HG02943 (cell line): ENCODE data around the gene SLC16A13.
A peak's percentile ranks its signal among the peaks of the same experiment; 100 is the strongest.
"Not testable (repeated sequence)": the region's sequence is repeated elsewhere in the genome, so short reads cannot be mapped to it uniquely, and the experiment has no call there.

Experiments
- ATAC-seq: cut with Tn5 transposase; IDR thresholded peaks from one replicate; pipeline ENCODE4 v1.9.1; 2021; ENCODE audit warnings: mild to moderate bottlenecking, low read depth, moderate library complexity; ENCODE audit not compliant: unreplicated experiment

Gene SLC16A13, protein sequence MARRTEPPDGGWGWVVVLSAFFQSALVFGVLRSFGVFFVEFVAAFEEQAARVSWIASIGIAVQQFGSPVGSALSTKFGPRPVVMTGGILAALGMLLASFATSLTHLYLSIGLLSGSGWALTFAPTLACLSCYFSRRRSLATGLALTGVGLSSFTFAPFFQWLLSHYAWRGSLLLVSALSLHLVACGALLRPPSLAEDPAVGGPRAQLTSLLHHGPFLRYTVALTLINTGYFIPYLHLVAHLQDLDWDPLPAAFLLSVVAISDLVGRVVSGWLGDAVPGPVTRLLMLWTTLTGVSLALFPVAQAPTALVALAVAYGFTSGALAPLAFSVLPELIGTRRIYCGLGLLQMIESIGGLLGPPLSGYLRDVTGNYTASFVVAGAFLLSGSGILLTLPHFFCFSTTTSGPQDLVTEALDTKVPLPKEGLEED

DNA sequence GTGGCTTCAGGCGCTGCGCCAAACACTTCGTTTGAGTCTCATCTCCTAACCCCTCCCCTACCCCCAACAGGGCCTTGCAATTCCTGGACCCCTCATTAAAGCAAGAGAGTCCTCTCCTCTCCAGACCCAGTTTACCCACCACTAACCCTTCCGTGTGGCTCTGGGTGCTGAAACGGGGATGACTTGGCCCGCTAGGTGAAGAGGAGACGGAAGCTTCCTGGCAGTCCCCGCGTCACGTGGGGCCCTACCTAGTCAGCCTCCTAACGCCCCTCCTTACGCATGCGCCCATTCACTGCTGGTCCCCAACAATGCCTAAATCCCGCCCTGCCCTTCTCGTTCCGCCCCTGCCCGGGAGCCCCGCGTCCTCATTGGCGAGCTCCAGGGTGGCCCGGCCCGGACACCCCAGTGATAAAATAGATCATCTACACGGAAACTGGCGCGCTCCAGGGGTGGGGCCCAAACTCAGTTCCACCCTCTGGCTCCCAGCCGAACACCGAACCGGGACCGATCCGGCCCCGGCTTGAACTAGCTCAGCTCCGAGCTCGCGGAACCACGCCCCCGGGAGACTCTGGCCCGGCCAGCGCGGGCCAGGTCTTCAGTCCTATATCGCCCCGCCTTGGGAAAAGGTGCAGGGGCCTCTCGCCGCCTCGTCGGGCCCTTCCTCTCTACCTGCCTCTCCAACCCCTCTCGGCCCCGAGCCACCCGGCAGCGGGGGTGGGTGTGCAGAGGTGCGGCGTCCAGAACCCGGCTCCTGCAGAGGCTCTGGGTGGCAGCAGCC, at the start of gene SLC16A13:
TSS of gene SLC16A13 (plus strand) at position 425 of the 778 bp plus-strand sequence. CDS start 368 bp downstream, outside the sequence.
- ATAC-seq: peak; percentile 82

- no peak for ATAC-seq
Observed at GRCh38 chr17:6986676-6987075, 49.1 kb upstream of the SLC16A13 start.

DNA sequence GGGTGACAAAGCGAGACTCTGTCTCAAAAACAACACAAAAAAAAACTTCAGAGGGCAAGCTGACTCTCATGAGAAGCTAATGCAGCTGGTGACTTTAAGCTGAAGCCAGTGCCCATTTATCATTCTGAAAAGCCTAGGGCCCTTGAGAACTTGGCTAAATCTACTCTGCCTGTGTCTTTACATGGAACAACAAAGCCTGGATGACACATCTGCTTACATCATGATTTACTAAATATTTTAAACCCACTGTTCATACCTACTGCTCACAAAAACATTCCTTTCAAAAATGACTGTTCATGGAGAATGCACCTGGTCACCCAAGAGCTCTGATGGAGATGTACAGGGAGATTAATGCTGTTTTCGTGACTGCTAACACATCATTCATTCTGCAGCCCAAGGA, 46.0 kb upstream of the SLC16A13 start:
- no peak for ATAC-seq

DNA sequence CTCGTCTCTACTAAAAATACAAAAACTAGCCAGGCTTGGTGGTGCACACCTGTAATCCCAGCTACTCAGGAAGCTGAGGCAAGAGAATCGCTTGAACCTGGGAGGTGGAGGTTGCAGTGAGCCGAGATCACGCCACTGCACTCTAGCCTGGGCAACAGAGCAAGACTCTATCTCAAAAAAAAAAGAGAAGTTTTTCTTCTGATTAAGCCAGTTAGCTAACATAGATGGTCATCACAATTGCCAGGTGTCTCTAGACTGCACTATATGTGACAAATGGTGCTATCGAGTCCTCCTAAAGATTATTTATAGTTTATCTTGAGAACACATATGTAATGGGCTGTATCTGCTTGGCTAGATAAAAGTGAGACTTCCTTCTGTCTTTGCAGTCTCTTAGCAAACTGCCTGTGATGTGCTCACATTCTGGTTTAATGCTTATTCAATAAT, 42.2 kb upstream of the SLC16A13 start:
- ATAC-seq: not testable (repeated sequence)

DNA sequence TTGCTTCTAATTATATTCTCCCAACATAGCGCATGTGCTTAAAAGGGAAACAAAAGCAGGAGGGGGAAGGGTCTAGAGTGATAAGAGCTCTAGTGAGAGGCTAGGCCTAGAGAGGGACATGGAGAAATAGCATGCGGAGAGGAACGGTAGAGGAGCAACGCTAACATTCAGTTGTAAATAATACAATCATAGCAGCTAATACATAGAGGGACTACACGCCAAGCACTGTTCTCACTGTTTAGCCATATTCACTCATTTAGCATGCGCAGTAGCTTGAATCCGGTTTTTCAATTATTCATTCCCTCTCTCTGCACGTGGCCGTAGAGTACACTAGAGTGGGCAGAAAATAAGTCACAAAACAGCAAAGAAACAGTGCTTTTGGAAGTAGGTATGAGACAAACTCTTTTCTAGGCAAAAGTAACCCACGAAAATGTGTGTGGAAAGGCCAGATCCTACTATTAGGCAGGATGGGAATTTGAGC, 41.7 kb upstream of the SLC16A13 start:
- ATAC-seq: no peak

DNA sequence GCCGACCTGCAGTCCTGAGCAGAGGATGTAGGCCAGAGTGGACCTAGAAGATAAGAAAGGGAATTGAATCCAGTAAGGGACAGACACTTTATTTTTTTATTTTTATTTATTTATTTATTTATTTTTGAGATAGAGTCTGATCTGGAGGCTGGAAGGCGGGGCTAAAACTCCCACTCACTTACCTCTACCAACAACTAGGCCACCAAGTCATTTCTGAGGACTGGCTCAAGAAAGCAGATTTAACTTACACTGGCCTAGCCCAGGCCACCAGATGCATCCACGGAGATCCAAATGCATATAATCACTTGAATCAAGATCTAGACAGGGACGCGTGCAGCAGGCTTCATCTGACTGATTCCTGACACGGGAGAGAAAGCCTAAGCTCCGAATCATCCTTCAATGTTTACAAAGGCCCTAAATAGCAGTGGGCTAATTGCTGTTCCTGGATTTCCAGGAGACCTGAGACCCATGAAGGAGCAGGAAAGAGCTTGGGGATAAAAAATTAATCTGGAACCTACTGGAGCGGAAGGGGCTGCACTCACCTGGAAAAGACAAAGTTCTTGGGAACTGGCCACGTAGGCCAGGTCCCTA, 41.1 kb upstream of the SLC16A13 start:
- no peak for ATAC-seq

DNA sequence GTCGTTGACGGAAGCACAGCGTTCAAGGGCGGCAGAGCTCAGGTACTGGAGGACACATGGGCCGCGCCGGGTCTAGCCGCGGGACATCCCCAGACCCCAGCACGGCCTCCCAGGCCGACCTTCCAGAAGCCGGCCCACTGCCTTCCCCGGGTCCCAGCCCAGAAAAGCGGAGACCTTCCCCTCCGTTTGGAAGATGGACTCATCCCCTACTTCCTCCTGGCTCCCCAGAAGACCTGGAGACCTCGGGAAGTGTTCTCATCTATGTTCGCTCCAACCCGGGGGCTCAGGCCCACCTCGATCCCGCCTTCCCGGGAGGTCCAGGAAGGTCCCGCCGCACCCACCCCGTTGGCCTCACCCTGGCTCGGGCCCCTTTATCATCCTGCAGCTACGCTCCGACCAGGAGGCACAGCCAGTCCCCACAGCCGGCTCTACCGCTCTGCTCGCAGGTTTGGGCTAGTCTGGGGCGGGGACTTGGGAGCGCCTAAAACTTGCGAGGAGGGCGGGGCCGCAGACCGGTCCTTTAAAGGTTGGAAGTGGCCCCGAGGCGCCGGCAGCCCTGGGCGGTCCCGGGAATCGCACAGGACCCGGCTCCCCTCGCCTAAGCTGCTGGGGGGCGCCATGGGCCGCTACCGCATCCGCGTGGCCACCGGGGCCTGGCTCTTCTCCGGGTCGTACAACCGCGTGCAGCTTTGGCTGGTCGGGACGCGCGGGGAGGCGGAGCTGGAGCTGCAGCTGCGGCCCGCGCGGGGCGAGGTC, 40.1 kb upstream of the SLC16A13 start, which contains the start of gene ALOX12:
TSS of gene ALOX12 (plus strand) at position 550 of the 756 bp plus-strand sequence. CDS start at position 619, 69 bp downstream.
- ATAC-seq: no peak

- no peak for ATAC-seq
Observed at GRCh38 chr17:6996256-6997011, 39.4 kb upstream of the SLC16A13 start.

GRCh38 chr17:6997171-6997570, 38.6 kb upstream of the SLC16A13 start:
- ATAC-seq: no peak

DNA sequence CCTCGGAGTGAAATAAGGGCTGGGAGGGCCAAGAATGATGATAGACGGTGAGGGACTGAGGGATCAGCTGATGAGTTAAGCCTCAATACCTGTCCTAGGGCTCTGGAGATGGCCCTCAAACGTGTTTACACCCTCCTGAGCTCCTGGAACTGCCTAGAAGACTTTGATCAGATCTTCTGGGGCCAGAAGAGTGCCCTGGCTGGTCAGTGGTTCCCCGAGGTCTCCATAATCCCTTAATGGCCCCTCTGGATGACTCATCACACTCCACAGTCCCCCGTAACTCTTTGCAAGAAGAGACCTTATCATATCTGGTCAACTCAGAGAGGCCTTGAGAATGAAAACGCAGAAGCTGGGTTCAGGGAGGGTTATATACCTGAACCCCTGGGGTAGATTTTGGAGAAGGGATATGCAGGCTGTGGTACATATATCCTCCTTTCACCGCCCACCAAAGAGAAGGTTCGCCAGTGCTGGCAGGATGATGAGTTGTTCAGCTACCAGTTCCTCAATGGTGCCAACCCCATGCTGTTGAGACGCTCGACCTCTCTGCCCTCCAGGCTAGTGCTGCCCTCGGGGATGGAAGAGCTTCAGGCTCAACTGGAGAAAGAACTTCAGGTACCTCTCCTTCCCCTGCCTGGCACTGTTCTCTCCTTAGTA, 36.8 kb upstream of the SLC16A13 start:
- no peak for ATAC-seq

- no peak for ATAC-seq
Observed at GRCh38 chr17:7001318-7001961, 34.4 kb upstream of the SLC16A13 start.

DNA sequence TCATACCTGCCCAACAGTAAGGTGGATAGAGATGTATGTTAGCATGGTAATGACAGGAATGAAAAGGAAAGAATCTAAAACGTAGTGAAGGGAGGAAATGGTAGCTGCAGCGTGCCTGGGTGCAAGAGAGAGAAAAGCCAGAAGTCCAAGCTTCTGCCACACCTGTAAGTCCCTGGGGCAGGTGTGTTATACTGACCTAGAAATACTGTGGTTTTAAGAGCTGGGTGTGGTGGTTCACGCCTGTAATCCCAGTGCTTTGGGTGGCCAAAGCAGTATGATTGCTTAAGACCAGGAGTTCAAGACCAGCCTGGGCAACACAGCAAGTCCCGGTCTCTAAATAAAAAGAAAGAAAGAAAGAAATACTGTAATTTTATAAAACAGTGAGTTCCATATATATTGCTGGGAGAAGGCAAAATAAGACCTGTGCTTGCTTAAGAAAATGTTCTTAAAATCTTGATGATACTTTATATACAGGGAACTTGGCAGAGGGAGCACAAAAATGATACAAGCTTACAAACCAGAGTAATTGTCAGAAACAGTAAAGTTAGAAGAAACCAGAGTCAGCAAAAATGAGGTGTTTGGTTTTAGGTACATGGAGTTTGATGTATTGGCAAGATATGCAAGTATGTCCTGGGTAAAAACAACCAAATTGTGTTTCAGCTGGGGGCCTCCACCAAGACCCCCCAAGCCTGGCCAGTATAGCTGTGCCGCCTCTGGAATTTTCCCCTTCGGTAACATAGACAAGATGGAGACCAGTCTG, 33.3 kb upstream of the SLC16A13 start:
- no peak for ATAC-seq

DNA sequence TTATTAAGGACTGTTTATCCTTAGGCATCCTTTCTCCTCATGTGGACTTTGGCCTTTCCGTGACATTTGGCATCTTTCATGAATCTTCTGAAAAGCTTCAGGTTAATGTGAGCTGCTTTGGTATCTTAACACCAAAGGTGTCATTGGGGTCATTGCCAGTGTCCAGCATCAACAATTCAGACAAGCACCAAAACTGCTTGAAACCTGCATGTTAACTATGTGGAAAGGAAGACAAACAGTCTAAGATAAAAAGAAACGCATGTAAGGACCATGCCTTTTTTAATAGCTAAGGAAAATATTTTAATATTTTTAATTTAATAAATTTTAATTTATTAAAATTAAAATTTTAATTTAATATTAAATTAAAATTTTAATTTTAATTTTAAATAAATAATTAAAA, 32.1 kb upstream of the SLC16A13 start:
- ATAC-seq: no peak

DNA sequence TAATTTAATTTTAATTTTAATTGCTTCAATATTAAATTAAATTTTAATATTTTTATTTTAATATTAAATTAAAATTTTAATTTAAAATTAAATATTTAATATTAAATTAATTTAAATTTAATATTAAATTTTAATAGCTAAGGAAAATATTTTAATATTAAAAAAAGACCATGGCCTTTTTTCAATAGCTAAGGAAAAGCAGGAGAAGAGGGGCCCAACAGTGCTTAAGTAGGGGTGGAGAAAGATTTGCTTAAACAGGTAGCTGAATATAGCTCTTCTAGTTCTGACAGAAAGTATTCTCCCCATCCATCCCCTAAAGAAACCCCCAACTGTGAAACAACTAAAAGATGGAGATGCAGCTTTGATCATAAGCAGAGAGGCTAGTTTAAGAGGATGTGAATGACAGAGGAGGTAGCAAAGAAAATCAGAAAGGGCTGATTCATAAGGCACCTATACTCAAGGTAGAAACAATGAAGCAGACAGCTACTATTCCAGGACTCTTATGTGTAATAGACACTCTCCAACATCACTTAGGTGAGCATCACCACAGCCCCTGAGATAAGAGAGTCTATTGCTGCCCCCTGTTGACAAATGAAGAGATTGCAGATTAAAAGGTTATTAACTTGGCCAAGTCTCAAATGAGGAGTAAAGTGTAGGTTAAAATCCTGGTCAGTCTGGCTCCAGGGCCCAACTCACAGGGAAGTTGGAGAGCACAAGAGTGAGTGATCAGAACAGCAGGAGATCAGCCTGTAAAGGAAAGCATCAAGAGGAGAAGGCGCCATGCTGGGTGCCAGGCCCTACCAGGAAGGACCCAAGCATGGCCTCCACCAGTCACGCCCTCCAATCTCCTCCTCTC, 31.2 kb upstream of the SLC16A13 start:
- no peak for ATAC-seq

DNA sequence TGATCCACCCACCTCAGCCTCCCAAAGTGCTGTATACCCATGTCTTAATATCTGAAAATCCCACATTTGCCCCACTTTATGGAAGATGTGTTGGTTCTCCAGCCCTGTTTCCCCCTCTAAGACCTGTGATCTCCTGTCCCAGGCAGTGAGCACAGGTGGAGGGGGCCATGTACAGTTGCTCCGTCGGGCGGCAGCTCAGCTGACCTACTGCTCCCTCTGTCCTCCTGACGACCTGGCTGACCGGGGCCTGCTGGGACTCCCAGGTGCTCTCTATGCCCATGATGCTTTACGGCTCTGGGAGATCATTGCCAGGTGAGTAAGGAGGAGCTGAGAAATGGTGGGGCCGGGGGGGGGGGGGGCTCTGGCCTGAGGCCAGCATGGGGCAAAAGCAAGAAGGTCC, 30.1 kb upstream of the SLC16A13 start:
- ATAC-seq: no peak

DNA sequence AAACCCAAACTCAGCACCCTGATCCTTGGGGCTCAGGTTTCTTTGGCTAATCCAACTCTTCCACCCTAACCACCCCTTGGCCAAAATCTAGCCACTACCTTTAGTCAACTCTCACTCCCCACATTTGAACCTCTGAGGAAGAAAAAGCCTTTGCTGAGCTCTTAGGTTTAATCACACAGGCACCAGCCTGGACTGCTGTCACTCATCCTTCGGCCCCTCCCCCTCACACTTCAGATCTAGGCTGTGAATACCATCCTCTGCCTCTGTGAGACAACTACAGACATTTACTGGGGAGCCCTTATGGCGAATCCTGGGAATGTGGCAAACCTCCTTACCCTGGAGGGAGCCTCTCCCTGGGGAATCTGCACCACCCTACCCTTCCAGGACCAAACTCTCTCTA, 28.7 kb upstream of the SLC16A13 start:
- no peak for ATAC-seq

DNA sequence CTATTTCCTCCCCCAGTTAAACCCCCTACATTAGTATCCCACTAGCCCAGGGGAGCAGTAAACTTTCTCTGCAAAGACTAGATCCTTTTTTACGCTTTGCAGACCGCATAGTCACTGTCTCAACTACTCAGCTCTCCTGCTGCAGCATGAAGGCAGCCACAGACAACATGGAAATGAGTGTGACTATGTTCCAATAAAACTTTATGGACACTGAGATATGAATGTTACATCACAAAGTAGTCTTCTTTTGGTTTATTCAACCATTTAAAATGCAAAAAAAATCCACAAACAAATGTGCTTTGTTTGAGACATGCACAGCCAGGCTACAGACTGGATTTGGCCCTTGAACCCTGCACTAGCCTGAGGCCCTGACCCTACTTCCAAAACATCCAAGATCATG, 25.3 kb upstream of the SLC16A13 start:
- ATAC-seq: no peak
